Gastroesophageal sphincter (tissue), 3 donors: ENCODE measurements around the gene KCND3.

Experiments used
- CTCF ChIP-seq, 4 experiments: fragments of 200-600 bp in 2 of 4; fragments of 450-650 bp in 2 of 4; sonication (generic) in 1 of 4; IDR thresholded peaks; one replicate each; pipeline ENCODE4 v1.5.1; 2017 to 2019; ENCODE audit warnings: antibody characterized with exemption in 4 of 4, mild to moderate bottlenecking in 2 of 4, moderate library complexity in 2 of 4
- EP300 ChIP-seq: sonication (generic); formaldehyde crosslinking; IDR thresholded peaks from one replicate; pipeline ENCODE4 v1.6.1; 2017; ENCODE audit warnings: antibody characterized with exemption, mild to moderate bottlenecking

DNA sequence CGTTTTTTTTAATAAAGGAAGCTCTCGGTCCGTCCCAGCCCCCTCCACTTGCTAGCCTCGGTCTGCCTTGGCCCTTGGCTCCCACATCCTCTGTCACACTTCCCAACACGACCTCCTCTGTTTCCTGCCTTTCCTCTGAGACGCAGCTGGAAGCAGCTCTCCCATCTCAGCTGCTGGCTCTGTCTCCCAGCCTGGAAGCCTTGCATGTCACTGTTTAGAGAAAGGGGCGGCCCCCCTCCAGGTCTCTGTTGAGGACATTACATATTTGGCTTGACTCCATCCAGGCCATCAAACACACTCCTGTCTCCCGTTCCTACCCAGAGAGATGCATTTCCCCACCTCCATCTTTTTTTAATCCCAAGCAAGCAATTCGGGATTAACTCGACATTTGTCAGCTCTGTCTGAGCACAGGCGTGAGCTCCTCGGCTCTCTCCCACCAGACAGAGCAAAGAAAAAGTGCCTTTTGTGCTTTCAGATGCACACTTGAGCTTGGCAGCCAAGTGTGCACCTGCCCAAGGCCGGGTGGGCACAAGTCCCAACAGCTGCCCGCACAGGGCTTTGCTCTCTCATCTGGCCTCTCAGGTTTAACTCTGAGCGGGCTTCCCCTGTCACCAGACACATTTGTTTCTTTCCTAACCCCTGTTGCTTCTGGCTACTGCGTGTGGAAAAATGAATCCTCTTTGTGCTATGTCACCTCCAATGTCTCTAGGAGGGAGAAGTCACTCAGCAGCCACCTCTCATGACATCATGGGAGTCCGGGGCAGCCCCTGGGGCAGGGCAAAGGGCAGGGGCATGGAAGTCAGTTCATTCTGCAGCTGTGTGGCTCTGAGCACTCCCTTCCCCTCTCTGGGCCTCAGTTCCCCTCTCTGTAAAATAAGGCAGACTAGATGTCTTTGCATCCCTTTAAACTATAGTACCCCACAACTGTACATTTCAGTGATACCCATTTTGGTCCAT is 108.3 kb downstream of the KCND3 start:
- no peak for TF ChIP-seq CTCF (IDR thresholded peaks at IDR 0.05)
- no peak for TF ChIP-seq EP300
